Activated CD8-positive, alpha-beta T cell treated with anti-CD3 and anti-CD28 coated beads for 36 hours (primary cell): ENCODE results near the gene SPRYD3. TPM values are rescaled to one million over a fixed set of nuclear protein-coding genes. Genes with fewer than 3 reads are reported as not detected.

Experiments used
- ATAC-seq: fragments of 200-7000 bp; cut with Tn5 transposase; one replicate; pipeline ENCODE4 v1.10.0; 2021; ENCODE audit warnings: mild to moderate bottlenecking, moderate library complexity
- CTCF ChIA-PET: fragments of 350-600 bp; sonication (Branson Sonifier 250); formaldehyde crosslinking; loops from one replicate; lab custom pipeline; 2021; ENCODE audit warnings: antibody characterized with exemption; lab: Charles Lee
- POLR2A ChIA-PET: fragments of 350-600 bp; sonication (Branson Sonifier 250); formaldehyde crosslinking; loops from one replicate; lab custom pipeline; 2021; ENCODE audit warnings: antibody characterized with exemption; lab: Charles Lee
- DNase-seq: peaks from one replicate; pipeline ENCODE4 v3.0.0-alpha.2; 2020
- H3K27ac Mint-ChIP-seq: one replicate; pipeline ENCODE4 v1.8.0; 2021; ENCODE audit warnings: mild to moderate bottlenecking, mixed read lengths
- H3K27me3 Mint-ChIP-seq: one replicate; pipeline ENCODE4 v1.8.0; 2021; ENCODE audit warnings: mixed read lengths
- H3K36me3 Mint-ChIP-seq: one replicate; pipeline ENCODE4 v1.8.0; 2021; ENCODE audit warnings: low read depth, mixed read lengths
- H3K4me1 Mint-ChIP-seq: one replicate; pipeline ENCODE4 v1.8.0; 2021; ENCODE audit warnings: low read depth, mixed read lengths
- H3K4me3 Mint-ChIP-seq: one replicate; pipeline ENCODE4 v1.8.0; 2021; ENCODE audit warnings: mild to moderate bottlenecking, moderate library complexity, mixed read lengths
- H3K9me3 Mint-ChIP-seq: one replicate; pipeline ENCODE4 v1.8.0; 2021; ENCODE audit warnings: mixed read lengths
- intact Hi-C: fragments of 100-400 bp; cut with micrococcal nuclease; formaldehyde crosslinking; loops from one replicate; pipeline ENCODE4 v1.10.0; 2022
- total RNA-seq, 2 experiments: library from RNA; stranded (reverse); gene quantifications; one replicate each; pipeline ENCODE4 v1.2.3, GENCODE V29; 2021
- TF ChIP-seq, protein P1 (sequence below): fragments of 200-600 bp; IDR thresholded peaks from one replicate; pipeline ENCODE4 v1.8.0; 2022; ENCODE audit warnings: antibody characterized with exemption, mild to moderate bottlenecking

Gene SPRYD3, protein sequence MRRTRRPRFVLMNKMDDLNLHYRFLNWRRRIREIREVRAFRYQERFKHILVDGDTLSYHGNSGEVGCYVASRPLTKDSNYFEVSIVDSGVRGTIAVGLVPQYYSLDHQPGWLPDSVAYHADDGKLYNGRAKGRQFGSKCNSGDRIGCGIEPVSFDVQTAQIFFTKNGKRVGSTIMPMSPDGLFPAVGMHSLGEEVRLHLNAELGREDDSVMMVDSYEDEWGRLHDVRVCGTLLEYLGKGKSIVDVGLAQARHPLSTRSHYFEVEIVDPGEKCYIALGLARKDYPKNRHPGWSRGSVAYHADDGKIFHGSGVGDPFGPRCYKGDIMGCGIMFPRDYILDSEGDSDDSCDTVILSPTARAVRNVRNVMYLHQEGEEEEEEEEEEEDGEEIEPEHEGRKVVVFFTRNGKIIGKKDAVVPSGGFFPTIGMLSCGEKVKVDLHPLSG
- total RNA-seq = 10 to 100 TPM; 24.8 to 25.0 TPM

DNA sequence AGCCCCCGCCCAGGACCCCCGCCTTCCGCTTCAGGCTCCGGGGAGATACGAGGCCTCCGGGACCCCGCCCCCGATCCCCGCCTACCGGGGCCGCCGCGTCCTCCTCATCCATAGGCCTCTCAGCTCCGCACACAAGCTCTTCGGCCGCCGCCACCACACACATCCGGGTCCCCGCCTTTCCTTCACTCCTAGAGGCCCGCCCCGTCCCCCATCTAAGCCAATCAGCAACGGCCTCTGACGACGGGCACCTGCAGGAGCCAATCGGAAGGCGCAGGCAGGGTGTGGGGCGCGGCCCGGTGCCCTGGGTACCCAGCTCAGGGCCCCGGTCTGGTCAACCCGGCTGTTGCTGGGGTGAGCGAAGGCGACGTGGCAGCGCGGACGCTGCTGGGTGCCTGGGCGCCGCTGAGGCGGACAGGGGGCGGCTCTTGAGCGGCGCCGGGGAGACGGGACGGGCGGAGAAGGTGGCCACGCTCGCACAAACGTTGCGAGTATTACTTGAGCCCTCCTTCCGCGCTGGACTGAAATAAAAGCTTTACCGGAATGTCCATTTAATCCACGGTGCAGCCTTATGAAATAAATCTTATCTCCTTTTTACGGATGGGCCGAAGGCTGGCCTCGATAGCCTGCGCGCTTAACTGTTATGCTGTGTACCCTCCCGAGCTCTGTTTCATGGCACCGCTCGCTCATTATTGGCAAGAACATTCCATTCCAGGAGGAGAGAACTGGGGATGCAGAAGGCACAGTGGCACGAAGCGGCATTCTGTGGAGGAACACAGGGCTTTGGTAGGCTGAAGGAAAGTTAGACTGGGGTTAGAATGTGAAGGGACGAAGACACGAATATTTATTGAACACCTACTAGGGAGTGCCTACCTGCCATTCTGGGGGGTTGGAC, at the start of gene SPRYD3:
Gene SPRYD3 (minus strand): TSS at position 165 of the 892 bp plus-strand sequence. CDS start 57 bp downstream, at position 108.
- peak within 1 kb of the TSS; percentile 80 for H3K27ac Mint-ChIP-seq
- DNase-seq (peak; percentile 98), ATAC-seq (peak; percentile 98)
- POLR2A ChIA-PET = interaction anchor here (0.6 to 5.7 kb wide), 14 partner anchors 9 to 1682 kb away, joined by 3 to 37 read pairs (median 5); partner anchors contain the start of genes IGFBP6 and SOAT2
- H3K36me3 Mint-ChIP-seq = peaks cover 6% of the 10 kb centered on the region
- CTCF ChIA-PET = interaction anchor here (0.8 to 31.8 kb wide), 13 partner anchors 11 to 273 kb away, joined by 3 to 553 read pairs (median 4); partner anchors contain the start of genes IGFBP6 and SOAT2
- TF ChIP-seq, protein P1, sequence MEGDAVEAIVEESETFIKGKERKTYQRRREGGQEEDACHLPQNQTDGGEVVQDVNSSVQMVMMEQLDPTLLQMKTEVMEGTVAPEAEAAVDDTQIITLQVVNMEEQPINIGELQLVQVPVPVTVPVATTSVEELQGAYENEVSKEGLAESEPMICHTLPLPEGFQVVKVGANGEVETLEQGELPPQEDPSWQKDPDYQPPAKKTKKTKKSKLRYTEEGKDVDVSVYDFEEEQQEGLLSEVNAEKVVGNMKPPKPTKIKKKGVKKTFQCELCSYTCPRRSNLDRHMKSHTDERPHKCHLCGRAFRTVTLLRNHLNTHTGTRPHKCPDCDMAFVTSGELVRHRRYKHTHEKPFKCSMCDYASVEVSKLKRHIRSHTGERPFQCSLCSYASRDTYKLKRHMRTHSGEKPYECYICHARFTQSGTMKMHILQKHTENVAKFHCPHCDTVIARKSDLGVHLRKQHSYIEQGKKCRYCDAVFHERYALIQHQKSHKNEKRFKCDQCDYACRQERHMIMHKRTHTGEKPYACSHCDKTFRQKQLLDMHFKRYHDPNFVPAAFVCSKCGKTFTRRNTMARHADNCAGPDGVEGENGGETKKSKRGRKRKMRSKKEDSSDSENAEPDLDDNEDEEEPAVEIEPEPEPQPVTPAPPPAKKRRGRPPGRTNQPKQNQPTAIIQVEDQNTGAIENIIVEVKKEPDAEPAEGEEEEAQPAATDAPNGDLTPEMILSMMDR = no peak
- peak within 1 kb of the TSS; percentile 83 for H3K4me3 Mint-ChIP-seq
- H3K27me3 Mint-ChIP-seq = no peaks in the 10 kb centered on the region
- H3K9me3 Mint-ChIP-seq = no peaks in the 10 kb centered on the region
- intact Hi-C loops = loop anchor here (1.0 kb wide), 1 partner anchor 19 kb away; no protein-coding TSS in a partner anchor
- peaks cover 34% of the 10 kb centered on the region for H3K4me1 Mint-ChIP-seq

DNA sequence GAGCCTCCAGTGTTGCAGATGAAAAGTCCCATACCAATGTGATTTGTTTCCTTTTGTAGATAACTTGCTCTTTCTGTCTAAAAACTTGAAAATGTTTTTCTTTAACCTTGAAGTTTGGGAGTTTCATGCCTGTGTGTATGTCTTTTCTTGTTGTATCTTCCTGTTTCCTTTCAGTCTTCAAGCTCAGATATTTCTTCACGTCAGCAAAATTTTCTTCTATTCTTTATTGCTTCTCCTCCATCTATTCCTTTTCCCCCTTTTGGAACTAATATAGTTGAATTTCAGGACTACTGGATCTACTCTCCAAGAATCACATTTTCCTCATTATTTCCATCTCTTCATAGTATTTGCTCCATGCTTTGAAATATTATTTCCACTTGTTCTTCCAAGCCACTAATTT, 48.0 kb upstream of the SPRYD3 start:
- Mint-ChIP-seq H3K27ac (no peak overlapping the region), H3K36me3 (no peaks in the 10 kb centered on the region), H3K4me3 (no peak overlapping the region), H3K27me3 (no peaks in the 10 kb centered on the region), H3K4me1 (no peaks in the 10 kb centered on the region), H3K9me3 (no peaks in the 10 kb centered on the region)
- ATAC-seq (no peak), DNase-seq (no peak)
- TF ChIP-seq, protein P1 = no peak
- ChIA-PET CTCF (interaction anchor here (2.8 kb wide), 1 partner anchor 62 kb away, joined by 6 read pairs; no protein-coding TSS in a partner anchor), POLR2A (interaction anchor here (0.7 kb wide), 1 partner anchor 24 kb away, joined by 3 read pairs; the partner anchor contains the start of gene SOAT2)
- intact Hi-C loops = no loop called here

DNA sequence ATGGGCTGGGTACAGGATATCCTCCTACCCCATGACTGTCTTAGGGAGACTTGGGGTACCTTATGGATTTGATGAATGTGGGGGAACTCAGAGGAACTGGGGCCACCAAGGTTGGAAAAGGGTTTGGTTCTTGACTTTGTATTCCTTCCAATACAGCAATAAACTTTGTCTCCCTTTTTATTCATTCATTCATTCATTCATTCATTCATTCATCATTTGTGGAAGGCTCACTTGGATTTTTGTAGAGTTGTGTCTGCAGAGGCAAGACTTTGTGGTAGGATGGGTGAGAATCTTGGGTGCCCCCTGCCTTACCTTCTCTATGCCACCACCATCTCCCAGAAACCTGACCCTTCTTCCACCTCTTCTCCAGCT, 45.1 kb upstream of the SPRYD3 start:
- TF ChIP-seq, protein P1 = no peak
- no peak for DNase-seq
- CTCF ChIA-PET = interaction anchor here (0.6 to 0.9 kb wide), 2 partner anchors 26 to 39 kb away, joined by 3 read pairs; no protein-coding TSS in a partner anchor
- POLR2A ChIA-PET = no interaction called here
- no peaks in the 10 kb centered on the region for H3K4me1 Mint-ChIP-seq
- intact Hi-C loops = no loop called here
- H3K27me3 Mint-ChIP-seq = no peaks in the 10 kb centered on the region
- no peak overlapping the region for H3K4me3 Mint-ChIP-seq
- H3K36me3 Mint-ChIP-seq = no peaks in the 10 kb centered on the region
- ATAC-seq = no peak
- H3K9me3 Mint-ChIP-seq = no peaks in the 10 kb centered on the region
- no peak overlapping the region for H3K27ac Mint-ChIP-seq

DNA sequence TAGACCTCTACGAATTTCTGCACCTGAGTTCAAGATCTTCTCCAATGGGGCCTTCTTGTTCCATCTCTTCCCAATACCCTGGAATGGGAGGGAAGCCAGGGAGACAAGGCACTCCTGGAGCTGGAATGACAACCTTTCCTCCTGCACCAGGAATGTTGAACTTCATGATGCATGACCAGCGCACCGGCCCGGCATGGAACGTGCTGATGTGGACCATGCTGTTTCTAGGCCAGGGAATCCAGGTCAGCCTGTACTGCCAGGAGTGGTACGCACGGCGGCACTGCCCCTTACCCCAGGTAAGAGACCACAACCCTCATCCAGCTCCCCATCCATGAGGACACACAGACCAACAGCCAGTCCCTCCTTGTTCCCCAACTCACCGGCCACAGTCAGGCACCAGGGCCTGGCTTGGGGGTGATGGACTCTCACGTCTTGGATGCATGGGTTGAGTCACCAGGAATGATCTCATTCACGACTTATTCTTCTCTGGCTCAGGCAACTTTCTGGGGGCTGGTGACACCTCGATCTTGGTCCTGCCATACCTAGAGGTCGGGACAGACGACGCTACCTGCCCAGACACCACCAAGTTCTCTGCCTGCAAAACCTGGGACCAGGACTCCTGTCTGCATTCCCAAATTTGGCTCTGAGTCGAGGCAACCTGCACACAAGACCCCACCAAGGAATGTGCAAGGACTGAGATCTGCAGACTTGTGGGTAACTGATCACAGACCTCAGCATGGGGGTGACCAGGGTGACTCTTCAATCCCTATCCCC, 44.6 kb upstream of the SPRYD3 start:
- POLR2A ChIA-PET = no interaction called here
- no peaks in the 10 kb centered on the region for H3K4me1 Mint-ChIP-seq
- intact Hi-C loops = no loop called here
- DNase-seq (no peak), ATAC-seq (no peak)
- TF ChIP-seq, protein P1 = no peak
- no peaks in the 10 kb centered on the region for H3K9me3 Mint-ChIP-seq
- no peak overlapping the region for H3K27ac Mint-ChIP-seq
- H3K36me3 Mint-ChIP-seq = no peaks in the 10 kb centered on the region
- no peak overlapping the region for H3K4me3 Mint-ChIP-seq
- H3K27me3 Mint-ChIP-seq = no peaks in the 10 kb centered on the region
- CTCF ChIA-PET = no interaction called here
